ENCODE data around the gene CAMK1D.

The CAMK1D gene

DNA sequence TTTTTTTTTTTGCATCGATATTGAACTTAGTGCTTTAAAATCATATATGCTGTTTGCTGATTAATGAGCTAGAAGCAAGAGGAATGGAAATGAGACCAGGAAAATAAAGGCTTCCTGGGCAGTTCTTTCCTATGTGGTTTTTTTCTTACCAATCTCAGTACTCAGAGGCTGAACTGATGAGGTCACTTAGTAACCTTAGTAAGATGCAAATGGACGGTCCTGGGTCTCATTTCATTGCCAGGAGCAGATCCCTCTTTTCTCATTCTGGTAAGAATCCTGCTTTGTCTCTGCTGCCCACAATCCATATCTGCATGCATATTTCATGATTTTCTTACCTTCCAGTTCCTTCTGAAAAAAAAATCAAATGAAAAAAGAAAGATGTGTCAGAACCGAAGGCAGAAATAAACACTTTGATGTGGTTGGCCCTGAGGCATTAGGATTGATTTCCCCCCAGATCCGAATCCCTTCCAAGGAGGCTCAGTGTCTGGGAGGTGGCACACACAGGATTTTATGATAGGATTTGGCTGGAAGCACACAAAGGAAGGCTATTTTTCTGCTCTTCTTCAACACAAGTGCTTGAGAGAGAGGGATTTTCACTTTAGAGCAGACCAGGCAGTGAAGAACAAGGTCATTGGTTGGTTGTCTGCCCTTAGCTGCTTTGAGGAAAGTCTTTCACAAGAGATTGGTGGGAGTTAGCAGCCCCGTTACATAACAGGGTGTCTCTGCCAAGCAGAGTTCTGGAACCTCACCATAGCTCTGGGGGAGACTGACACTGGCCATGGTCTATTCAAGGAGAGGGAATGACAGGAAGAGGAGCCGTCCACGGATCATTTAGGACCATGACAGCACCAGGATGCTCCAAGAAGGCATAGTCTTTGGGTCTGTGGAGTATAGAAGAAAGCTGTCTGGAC, 150.0 kb downstream of the CAMK1D start:
- DNase-seq (ENCODE audit: low spot score): no peak

DNA sequence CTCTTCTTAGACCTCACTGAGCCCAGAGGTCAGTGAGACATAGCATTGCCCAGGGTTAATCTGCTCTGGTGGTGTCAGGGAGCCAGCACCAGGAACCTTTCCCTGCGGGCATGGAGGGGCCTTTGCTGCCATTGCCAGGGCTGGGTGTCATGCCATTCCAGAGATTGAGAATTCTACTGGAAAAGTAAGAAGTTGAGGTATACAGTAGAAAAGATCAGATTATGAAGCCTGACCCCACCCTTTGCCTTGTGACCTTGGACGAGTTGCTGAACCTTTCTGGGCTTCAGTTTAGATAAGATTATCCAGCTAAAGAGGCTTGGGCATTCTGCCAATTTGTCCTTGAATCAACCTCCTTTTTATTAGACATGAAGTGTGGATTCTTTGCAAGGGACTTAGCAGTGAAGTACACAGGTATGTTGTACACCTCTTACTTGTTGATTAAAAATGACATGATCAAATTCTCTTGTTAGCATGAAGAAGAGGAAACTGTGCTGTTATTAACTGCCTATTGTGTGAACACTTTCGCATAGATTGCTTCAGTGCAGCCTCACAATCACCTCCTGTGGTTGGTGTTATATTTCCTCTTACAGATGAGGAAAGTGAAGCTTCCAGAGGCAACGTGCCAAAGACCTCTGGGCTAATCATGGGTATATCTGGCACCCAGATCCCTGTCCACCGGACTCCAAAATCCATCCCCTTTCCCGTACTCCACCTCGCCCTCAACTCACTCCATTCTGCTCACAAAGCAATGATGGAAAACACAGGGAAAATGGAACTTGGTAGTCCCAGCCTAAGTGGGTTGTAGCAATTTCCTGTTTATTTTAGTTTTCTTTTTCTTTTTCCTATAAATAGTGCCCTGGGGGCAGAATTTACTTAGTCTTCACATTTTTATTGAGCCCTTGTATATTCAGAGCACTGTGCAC, 151.3 kb downstream of the CAMK1D start:
- DNase-seq (ENCODE audit: low spot score): no peak

DNA sequence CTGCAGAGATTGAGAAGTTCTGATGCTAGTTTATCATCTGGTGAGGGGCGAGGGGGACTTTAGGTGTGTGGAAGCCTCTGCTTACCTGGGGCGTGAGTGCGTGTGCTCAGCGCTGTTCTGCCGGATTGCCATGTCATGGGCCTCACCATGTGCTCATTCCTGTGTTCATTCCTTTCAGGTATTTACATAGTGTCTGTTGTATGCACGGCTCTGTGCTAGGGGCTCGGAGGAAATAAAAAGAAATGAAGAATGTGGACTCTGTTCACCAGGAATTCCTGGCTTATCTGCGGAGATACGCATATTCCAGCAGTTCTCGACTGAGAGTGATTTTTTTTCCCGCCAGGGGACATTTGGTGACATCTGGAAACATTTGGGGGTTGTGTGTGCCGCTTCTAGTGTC, 152.0 kb downstream of the CAMK1D start:
- DNase-seq (ENCODE audit: low spot score): no peak

DNA sequence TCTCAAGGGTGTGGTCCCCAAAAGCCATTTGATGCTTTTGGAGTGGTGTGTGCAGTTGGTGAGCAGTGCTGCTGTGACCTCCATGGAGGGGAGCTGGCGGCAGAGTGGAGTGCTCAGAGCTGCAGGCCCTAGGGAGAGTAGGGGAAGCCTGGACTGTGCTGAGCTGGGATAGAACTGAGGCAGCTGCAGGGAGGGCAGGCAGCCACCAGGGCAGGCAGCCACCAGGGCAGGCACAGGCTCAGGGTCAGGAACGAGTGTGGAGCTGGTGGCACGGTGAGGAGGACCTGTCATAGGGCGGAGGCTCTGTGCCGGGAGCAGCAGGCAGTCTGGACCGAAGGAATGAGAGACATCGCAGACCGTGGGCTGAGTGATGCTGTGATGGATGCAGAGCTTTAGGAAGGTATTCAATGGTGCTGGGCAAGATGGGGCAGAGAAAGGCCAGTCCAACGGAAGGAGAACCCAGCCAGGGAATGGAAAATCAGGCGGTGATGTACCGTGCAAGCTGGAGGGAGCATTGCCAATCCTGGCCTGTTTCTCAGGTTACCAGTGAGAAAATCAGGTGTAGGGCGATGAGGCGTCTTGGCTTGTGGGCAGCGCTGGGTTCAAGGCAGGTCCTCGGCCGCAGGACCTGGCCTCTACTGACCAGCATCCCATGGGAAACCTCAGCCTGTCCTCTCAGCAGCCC, 152.6 kb downstream of the CAMK1D start:
- DNase-seq (ENCODE audit: low spot score): no peak

DNA sequence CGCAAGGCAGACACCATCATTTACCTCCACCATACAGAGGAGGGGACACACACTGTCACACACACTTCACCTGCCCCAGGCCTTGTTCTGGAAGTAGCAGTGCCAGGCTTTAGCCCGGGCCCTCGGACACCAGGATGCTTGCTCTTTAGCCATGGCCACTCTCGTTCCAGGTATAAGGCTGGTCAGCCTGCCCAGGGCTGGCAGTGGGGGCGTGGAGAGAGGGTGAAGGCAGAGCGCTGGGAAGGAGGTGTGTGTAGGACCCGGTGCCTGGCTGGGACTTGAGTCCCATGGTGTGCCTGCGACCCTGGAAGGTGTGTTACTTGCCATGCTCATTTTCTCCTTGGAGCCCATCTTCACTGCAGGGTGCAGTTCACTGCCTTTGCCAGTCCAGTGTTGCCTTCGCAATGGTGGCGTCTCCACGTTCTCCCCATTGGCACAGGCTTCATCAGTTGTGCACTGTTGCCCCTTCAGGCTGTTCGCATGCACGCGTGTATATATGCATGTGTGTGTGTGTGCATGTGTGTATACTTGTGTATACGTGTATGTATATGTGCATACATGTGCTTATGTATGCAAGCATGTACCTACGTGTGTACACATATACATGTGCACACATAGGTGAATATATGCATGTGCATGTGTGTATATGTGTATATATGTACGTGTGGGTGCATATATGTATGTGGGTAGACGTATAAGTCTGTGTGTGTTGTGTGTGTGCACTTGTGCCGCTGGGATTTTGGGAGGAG, 153.4 kb downstream of the CAMK1D start:
- DNase-seq (ENCODE audit: low spot score): no peak

DNA sequence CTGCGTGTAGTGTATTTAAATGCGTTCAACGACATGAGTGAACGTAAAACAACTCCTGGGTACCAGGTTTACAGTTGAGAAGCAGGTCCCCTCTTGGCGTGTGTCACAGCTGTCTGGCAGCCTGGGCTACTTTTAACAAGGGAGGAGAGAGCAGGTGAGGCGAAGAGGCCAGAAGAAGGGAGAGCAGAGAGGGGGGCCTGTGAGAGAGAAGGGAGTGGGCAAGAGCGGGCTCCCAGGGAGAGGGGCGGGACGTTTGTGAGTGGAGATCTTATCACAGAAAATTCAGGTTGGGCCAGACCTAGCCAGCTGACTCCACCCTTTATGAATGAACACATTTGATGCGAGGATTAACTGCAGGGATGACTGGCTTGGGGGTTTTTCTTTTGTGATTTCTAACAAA, 154.0 kb downstream of the CAMK1D start:
- DNase-seq (ENCODE audit: low spot score): no peak

DNA sequence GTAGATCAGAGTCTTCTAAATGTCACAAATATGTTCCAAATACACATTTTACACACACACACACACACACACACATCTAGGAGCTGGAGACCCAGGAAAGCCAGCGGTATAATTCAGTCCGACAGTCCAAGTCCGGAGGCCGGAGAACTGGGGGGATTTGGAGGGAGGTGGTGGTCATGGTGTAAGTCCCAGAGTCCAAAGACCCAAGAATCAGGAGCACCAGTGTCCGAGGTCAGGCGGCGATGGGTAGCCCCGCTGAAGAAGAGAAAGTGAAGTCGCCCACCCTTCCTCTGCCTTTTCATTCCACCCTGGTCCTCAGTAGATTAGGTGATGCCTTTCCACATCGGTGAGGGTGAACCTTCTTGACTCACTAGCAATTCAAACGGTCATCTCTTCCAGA, 154.8 kb downstream of the CAMK1D start:
- no peak for DNase-seq (ENCODE audit: low spot score)

DNA sequence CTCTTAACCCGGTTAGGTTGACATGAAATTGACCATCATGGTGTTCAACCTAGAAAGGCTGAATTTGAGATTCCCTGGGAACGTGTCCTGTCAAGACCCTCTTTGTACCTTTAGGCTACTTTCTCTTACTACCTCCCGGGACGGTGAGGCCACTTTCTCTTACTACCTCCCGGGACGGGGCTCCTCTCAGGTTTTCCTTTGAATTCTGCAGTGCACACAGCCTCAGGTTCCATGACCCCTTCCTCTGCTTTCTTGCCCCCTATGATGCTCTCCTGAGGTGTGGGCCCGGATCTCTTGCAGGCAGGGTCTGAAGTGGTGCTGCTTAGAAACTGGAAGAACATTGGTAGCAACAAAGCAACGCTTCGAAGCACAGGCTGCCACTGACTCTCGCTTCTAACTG, 155.3 kb downstream of the CAMK1D start:
- no peak for DNase-seq (ENCODE audit: low spot score)

DNA sequence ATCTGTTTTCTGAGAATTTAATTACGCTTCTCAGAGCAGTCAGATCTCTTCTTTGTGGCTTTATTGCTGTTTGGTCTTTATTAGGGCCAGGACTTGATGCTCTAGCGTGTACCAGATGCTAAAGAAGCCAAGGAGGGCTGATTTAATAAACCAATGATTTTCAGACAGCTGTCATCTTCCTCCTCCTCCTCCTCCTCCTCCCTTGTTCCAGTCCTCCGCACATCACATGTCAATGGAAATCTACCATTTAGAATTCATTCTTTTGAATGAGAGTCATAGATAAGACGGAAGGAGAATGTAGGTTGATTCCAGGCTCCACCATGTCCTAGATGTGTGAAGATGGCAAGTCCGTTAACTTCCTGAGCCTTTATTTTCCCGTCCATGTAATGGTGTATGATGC, 156.3 kb downstream of the CAMK1D start:
- no peak for DNase-seq (ENCODE audit: low spot score)

DNA sequence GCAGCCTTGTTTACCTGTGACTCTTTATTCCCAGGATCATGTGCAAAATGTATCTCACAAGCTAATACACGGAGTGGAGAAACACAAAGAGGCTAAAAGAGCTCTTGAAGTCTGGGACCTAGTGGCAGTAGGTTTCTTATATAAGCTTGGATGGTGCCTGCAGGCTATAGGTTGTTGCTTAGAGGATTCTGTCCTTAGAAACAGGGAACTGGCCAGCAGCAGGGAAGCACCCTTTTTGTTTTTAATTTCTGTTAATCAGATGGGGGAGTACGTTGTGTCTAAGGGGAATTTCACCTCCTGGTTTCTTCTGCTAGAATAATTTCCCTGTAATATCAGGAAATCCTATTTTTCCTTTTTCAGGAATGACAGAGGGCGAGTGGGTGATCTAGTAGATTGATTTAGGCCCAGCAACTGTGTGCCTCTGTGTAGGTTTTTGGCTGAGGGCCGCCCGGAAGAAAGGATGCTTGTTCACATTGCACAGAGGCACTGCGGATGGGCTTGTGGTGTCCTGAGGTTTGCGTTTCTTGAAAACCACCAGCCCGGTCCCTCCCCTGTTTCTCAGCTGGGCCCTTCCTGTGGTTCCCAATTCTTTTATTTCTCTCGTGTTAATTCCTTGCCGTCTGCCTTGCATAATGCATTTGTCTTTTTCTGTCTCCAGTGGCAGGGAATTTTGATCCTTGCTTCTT, 158.0 kb downstream of the CAMK1D start:
- no peak for DNase-seq (ENCODE audit: low spot score)

DNA sequence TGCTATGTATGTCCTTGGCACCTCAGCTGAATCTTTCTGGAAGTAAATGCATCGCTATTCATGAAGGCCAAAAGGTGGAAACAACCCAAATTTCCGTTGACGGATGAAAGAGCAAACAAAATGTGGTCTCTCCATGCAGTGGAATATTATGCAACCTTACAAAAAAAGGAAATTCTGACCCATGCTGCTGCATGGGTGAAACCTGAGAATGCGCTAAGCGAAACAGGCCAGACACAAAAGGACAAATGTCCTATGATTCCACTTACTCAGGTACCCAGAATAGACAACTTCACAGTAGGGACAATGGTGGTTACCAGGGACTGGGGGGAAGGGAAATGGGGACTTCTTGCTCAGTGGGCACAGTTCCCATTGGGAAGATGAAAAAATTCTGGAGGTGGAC, 158.8 kb downstream of the CAMK1D start:
- DNase-seq (ENCODE audit: low spot score): no peak

DNA sequence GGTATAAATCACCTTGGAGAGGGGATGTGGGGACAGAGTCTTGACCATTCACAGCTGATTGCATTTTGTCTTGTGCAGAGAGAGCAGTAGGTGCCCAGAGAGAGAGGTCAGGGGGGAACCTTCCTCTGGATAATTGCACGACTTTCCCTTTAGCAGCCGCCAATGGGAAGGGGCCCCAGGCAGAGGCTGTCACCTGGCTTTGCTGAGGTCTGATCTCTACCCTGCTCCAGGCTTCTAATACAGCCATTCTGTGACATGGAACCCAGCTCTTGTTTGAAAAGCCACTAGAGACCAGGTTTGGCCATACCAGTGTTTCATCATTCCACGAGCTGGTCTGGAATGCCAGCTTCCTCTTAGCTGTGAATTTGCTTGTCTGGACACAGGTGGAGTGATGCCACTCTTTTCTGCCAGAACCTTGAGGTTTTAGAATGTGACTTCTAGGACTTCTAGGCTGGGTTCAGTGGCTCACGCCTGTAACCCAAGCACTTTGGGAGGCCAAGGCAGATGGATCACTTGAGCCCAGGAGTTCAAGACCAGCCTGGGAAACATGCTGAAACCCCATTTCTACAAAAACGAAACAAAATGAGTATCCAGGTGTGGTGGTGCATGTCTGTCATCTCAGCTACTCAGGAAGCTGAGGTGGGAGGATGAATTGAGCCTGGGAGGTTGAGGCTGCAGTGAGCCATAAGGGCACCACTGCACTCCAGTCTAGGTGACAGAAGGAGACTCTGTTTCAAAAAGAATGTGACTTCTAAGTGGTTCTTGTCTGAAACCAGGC, 159.9 kb downstream of the CAMK1D start:
- no peak for DNase-seq (ENCODE audit: low spot score)

DNA sequence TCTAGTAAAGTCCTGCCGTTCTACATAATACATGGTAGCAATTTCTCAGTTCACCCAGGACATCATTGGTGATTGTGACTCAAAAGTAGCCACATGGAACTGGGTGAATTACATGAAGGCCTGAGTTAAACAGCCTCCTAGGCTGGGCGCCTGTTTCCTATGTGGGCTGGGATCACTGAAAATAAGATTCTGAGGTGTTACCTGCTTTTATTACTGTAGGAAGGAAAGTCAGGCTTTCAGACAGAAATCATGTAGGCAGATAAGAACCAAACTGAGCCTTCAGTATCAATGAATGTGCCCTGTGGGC, 160.4 kb downstream of the CAMK1D start:
- DNase-seq (ENCODE audit: low spot score): no peak

DNA sequence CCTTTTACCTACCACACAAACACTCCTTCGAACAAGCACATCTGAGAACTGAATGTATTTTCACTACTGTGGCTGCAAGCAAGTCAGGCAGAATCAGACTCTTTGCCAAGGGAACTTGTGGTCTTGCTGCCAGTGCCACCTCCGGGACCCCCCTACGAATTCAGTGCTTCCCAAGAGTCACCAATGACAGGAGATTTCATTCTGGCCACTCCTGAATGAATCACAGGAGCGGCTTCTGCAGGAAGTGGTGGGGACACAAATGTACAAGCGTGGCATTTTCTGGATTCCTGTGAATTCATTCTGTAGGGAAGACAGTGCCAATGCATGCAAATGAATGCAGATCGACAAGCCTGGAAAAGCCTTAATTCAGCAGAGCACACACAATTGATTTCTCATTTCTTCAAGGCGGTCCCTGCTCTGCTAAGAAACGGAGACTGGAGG, 161.2 kb downstream of the CAMK1D start:
- no peak for DNase-seq (ENCODE audit: low spot score)

DNA sequence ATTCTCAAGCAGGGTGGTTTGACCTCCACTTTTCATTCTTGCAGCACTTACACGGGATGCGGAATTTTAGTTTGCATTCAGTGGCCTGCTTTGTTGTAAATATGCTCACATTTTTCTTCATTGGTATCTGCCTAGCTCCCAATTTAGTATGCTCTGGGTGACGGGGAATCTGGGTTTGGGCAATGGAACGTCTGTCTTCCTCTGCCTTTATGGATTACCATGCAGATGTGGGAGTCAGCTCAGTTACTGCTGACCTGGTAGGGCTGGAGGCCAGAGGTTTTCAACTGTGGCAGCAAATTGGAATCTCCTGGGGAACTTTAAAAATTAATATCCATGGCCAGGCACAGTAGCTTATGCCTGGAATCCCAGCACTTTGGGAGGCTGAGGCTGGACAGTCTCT, 161.6 kb downstream of the CAMK1D start:
- no peak for DNase-seq (ENCODE audit: low spot score)

DNA sequence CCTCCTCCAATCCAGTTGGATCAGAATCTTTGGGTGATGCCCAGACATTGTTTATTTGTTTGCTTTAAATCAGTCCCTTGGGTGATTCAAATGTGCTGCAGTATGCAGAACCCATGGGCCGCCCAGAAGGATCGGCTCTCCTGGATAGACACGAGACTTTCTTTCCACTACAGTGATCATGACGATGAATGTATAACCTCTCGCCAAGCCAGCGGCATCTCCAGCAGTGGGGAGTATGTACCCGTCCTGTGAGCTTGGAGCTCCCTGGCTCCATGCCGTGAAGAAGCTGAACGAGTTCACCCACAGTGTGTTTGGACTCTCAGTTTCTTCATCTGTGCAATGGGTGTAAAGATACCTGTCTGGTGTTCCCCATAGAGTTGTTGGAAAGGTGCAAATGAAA, 162.3 kb downstream of the CAMK1D start:
- no peak for DNase-seq (ENCODE audit: low spot score)

DNA sequence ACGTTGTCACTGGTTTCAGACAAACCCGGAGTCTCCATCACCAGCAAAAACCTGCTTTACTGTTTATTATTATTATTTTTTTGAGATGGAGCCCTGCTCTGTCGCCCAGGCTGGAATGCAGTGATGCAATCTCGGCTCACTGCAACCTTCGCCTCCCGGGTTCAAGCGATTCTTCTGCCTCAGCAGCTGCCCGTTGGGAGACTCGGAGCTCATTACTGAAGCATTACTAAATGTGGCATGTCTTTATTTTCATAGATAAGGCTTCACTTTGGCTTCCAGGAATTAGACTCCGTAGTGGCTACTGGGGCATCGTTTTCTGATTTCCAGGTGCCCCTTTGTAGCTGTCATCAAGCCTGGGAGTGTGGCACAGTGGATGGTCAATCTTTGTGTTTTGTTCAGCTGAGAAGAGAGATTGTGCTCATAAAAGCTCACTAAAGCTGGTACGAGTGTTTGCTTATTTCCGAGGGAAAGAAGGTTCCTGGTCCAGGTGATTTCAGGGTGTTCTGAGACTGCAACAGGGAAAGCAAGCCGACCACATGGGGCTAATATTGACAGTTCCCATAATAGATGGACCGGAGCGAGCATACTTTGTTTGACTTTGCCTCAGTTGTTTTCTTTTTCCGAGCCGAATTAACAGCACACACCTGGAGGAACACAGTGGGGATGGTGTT, 163.1 kb downstream of the CAMK1D start:
- DNase-seq (ENCODE audit: low spot score): no peak

DNA sequence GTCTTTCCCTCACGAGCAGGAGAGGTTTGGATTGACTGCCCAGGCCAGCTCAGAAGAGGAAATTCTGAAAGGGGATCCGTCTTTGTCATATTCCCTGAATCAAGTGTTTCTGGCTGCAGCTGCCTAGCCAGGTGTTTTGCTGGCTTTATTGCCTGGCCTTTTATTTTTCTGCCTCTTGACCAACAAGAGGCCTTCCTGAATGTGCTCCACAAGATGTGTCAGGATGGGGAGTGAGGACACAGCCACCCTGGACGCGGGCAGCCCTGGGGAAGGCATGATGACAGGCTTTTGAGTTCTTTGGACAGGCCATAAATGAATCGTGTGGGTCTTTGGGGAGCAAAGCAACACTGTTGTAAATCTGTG, 163.6 kb downstream of the CAMK1D start:
- DNase-seq (ENCODE audit: low spot score): no peak

DNA sequence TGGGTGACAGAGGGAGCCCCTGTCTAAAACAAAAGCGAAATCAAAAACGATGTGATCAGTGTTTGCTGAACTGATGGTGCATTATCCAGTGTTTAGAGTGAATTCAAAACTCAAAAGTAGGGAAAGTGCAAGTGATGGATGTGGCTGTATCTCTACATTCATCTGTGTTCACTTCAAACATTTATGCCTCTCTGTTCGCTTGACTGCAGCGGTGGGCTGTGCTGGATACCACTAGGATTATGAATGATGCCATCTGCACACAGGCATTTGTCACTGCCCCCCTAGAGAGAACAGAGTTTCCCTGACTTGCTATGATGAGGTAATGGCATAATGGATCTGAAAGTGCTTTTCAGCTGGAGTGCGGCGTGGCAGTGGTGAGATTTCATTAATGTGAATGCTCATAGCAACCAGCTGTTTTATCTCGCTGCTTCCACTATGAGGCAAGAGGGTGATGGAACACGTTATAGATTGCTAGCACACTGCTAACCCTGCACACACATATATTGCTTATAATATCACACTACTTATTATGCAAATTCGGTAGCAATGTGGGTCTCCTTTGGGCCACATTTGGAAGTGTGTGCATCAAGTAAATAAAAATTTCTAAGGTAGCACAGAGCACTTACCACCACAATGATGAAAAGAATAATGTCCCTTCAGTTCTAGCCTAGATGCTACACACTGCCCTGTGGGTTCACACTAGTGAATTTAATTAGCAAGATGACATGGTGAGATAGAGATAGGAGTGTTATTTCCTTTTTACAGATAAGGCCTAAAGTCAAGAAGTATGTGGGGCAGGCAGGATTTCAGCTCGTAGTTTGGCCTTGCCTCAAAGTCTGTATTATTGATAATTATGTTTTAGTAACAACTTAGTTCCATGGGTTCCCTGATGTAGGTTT, 164.7 kb downstream of the CAMK1D start:
- no peak for DNase-seq (ENCODE audit: low spot score)

Data from D341Med (cell line).